ENCODE results near the gene FOXO4.

FOXO4 gene

DNA sequence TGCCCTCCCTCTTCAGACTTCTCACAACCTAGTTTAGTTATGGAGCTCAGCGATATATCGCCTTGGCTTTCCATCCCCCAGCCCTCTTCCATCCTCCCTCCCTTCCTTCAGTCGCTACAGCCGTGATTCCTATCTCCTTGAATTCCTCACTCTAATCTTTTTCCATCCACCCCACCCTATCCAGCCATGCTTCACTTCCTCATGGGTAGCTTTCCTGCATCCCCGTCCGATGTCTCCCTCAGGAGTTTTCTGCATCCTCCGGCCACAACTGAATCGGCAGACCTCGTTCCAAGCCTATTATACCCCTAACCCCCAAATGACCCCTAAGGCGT lies 28.0 kb upstream of the FOXO4 start:
- H3K27ac ChIP-seq: peak overlapping the region; percentile 67
- TF ChIP-seq, protein P1, sequence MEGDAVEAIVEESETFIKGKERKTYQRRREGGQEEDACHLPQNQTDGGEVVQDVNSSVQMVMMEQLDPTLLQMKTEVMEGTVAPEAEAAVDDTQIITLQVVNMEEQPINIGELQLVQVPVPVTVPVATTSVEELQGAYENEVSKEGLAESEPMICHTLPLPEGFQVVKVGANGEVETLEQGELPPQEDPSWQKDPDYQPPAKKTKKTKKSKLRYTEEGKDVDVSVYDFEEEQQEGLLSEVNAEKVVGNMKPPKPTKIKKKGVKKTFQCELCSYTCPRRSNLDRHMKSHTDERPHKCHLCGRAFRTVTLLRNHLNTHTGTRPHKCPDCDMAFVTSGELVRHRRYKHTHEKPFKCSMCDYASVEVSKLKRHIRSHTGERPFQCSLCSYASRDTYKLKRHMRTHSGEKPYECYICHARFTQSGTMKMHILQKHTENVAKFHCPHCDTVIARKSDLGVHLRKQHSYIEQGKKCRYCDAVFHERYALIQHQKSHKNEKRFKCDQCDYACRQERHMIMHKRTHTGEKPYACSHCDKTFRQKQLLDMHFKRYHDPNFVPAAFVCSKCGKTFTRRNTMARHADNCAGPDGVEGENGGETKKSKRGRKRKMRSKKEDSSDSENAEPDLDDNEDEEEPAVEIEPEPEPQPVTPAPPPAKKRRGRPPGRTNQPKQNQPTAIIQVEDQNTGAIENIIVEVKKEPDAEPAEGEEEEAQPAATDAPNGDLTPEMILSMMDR (IDR thresholded peaks at IDR 0.05): no peak
- TF ChIP-seq ZFX (IDR thresholded peaks at IDR 0.05; ENCODE audit: borderline replicate concordance): no peak

DNA sequence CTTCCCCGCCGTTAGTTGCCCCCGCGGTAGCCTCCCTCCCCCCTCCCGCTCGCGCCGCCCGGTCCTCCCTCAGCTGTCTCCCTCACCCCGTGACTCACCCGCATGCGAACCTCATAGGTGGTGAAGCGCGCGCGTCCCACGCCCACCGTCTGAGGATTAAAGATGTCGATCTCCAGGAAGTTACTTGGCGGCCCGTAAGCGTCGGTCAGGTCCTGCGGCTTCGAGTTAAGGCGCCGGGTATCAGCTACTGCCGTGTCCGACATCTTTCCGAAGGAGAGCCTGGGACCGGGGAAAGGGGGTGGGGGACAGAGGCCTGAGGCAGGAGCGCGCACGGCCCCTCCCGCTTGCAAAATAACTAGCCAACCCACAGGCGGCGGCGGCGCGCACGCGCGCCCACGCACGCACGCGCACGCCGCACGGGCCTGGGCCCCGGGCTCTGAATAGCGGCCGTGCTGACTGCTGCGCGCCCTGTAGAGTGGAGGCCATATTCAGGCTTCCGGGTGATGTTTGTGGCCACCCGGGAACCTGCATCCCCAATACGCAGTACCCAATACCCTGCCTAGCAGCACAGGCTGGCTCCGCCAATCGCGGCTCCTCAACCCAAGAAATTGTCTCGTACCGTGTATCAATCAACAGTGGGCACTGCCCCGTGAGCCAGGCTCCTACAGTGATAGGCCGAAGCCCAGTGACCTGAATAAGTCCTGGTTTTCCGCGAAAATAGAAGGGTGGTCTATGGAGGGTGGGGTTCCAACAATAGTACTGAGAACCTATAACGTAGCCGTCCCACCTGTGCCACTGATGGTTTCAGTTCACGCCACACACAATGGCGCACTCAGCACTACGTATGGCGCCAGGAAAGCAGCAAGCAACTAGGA lies 27.4 kb upstream of the FOXO4 start, which contains the start of gene SNX12:
Gene SNX12, minus strand, starts transcription at position 291 of the 875 bp plus-strand sequence. Its CDS starts 28 bp downstream, at position 263.
- TF ChIP-seq, protein P1 (IDR thresholded peaks at IDR 0.05): no peak
- TF ChIP-seq ZFX (IDR thresholded peaks at IDR 0.05; ENCODE audit: borderline replicate concordance): no peak
- peak within 1 kb of the TSS; percentile 67 for H3K27ac ChIP-seq

DNA sequence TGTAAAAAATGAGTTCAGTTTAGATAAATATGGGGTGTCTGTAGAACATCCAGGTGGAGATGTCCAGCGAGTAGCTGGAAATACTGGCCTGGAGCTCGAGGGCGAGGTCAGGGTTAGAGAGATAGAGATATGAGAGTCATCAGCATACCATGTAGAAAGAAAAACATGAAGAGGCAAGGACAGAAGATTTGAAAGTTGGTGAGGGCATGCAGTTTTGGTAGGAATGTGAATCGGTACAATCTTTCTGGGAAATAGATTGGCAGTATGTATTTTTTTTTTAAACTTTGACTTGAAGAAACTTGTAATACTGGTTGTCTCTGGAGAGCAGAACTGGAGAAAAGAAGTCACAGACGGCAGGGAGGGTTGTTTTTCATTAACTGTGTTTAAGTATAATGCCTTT lies 25.1 kb upstream of the FOXO4 start:
- TF ChIP-seq, protein P1 (IDR thresholded peaks at IDR 0.05): no peak
- no peak overlapping the region for H3K27ac ChIP-seq

DNA sequence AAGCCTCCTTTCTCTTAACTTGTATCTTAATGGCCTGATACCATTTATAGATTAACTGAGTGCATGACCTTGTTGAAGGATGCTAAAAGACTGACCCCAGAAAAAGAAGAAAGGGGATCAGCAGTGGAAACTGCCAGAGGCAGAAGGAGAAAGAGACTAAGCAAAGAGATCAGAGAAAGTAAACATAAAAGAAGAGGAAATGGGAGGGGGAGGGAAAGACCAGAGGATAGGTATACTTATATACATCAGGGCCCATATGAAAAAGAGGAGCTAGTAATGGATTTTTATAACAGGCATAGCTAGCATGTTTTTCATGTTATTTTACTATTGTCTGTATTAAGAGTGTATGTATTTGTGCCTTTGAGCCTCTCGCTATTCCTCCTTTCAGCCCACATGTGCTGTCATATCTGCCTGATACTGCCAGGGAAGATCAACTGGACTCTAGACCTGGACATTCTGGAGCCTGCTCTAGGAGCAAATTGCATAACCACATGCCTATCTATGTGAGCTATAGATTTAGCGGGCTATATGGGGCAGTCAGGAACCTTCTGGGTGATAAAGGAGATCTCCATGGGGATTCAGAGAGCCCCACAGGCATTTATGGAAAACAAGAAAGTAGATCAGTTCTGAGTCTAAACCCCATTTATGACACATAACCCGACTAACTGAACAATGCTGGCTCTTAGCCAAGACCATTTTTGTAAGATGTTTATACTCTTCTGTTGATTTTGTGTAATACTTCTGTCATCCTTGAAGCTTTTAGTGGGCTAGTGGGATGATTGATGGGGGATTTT lies 14.1 kb upstream of the FOXO4 start:
- TF ChIP-seq, protein P1 (IDR thresholded peaks at IDR 0.05): no peak
- no peak for TF ChIP-seq ZFX (IDR thresholded peaks at IDR 0.05; ENCODE audit: borderline replicate concordance)
- no peak overlapping the region for H3K27ac ChIP-seq

GRCh38 chrX:71082124-71082647 lies 13.5 kb upstream of the FOXO4 start:
- H3K27ac ChIP-seq: no peak overlapping the region
- no peak for TF ChIP-seq ZFX (IDR thresholded peaks at IDR 0.05; ENCODE audit: borderline replicate concordance)
- TF ChIP-seq, protein P1 (IDR thresholded peaks at IDR 0.05): no peak

GRCh38 chrX:71082822-71083221 lies 12.8 kb upstream of the FOXO4 start:
- no peak for TF ChIP-seq ZFX (IDR thresholded peaks at IDR 0.05; ENCODE audit: borderline replicate concordance)
- TF ChIP-seq, protein P1 (IDR thresholded peaks at IDR 0.05): no peak
- no peak overlapping the region for H3K27ac ChIP-seq

All from 22Rv1 (cell line).